Uterus (tissue), 4 donors: ENCODE data around the gene ZNF19. TPM values are rescaled to one million over a fixed set of nuclear protein-coding genes. Genes with fewer than 3 reads are reported as not detected.
"Not testable (repeated sequence)": the region's sequence is repeated elsewhere in the genome, so short reads cannot be mapped to it uniquely, and the experiment has no call there.

ENCODE experiments used
- DNase-seq, 2 donors: peaks; one replicate each; pipeline ENCODE4 v3.0.0-alpha.2; 2019 to 2020
- H3K27ac ChIP-seq, 2 donors: fragments of 200-600 bp; sonication (generic); 1 replicate in 1 of 2; 2 replicates in 1 of 2; pipeline ENCODE4 v1.5.1; 2016 to 2018
- H3K27me3 ChIP-seq, 2 donors: fragments of 200-600 bp; sonication (generic); one replicate each; pipeline ENCODE4 v1.5.1; 2018 to 2019; ENCODE audit warnings: control low read depth in 1 of 2
- H3K36me3 ChIP-seq, 2 donors: fragments of 200-600 bp; sonication (generic); one replicate each; pipeline ENCODE4 v1.5.1; 2019; ENCODE audit warnings: control low read depth in 1 of 2
- H3K4me1 ChIP-seq, 2 donors: fragments of 200-600 bp; sonication (generic); one replicate each; pipeline ENCODE4 v1.5.1; 2018 to 2019; ENCODE audit warnings: control low read depth in 1 of 2
- H3K4me3 ChIP-seq, 2 donors: fragments of 200-600 bp; sonication (generic); 1 replicate in 1 of 2; 2 replicates in 1 of 2; pipeline ENCODE4 v1.5.1; 2018 to 2019; ENCODE audit warnings: mild to moderate bottlenecking in 1 of 2
- H3K9me3 ChIP-seq, 2 donors: fragments of 200-600 bp; sonication (generic); one replicate each; pipeline ENCODE4 v1.5.1; 2019; ENCODE audit warnings: control low read depth in 1 of 2
- POLR2A ChIP-seq, 2 donors: fragments of 450-650 bp; IDR thresholded peaks; one replicate each; pipeline ENCODE4 v1.6.1; 2016; ENCODE audit warnings: antibody characterized with exemption in 2 of 2, mild to moderate bottlenecking in 1 of 2, moderate library complexity in 1 of 2
- intact Hi-C: fragments of 100-400 bp; cut with DNase I; formaldehyde crosslinking; loops from one replicate; pipeline ENCODE4 v1.15.1; 2023; ENCODE audit warnings: low total_unique reads
- total RNA-seq, 4 donors: library from RNA; depleted of rRNA in 3 of 4; stranded (reverse); fragments of >200 nt in 3 of 4; gene quantifications; one replicate each; pipeline versions ENCODE4 v1.1.0 to v1.2.4, GENCODE V29; 2014 to 2023
- TF ChIP-seq, protein P1 (sequence below), 4 experiments: fragments of 200-600 bp in 2 of 4; fragments of 450-650 bp in 2 of 4; sonication (generic) in 2 of 4; IDR thresholded peaks; one replicate each; pipeline ENCODE4 v1.5.1; 2016 to 2019; ENCODE audit warnings: antibody characterized with exemption in 4 of 4, mild to moderate bottlenecking in 2 of 4, moderate library complexity in 1 of 4
- donor health status: DM: yes; HTN: yes; CAD: no.

The ZNF19 gene
- total RNA-seq, 4 donors from 2014 or later = 0.59 to 21.5 (median 8.3) TPM

DNA sequence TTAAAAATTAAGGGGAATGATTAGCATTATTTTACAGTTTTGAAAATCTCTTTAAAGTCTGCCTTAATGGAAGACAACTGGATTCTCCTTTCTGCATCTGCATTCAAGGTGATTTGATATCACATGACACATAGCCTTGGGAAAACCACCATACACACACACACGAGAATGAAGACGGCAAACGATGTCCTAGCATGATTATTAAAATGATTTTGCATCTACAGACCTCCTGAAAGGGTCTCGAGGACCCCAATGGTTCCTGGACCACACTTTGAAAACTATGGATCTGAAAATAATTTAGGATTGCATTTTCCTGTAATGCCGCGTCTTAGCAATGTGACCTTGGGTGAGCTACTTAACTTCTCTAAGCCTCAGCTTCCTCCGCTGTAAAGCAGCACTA, 25.4 kb upstream of the ZNF19 start:
- Histone ChIP-seq H3K4me1 (no peaks in the 10 kb centered on the region), H3K4me3 (no peak overlapping the region), H3K27ac (no peak overlapping the region), H3K36me3 (no peaks in the 10 kb centered on the region), H3K27me3 (no peaks in the 10 kb centered on the region), H3K9me3 (no peaks in the 10 kb centered on the region)
- DNase-seq = no peak
- TF ChIP-seq, protein P1, sequence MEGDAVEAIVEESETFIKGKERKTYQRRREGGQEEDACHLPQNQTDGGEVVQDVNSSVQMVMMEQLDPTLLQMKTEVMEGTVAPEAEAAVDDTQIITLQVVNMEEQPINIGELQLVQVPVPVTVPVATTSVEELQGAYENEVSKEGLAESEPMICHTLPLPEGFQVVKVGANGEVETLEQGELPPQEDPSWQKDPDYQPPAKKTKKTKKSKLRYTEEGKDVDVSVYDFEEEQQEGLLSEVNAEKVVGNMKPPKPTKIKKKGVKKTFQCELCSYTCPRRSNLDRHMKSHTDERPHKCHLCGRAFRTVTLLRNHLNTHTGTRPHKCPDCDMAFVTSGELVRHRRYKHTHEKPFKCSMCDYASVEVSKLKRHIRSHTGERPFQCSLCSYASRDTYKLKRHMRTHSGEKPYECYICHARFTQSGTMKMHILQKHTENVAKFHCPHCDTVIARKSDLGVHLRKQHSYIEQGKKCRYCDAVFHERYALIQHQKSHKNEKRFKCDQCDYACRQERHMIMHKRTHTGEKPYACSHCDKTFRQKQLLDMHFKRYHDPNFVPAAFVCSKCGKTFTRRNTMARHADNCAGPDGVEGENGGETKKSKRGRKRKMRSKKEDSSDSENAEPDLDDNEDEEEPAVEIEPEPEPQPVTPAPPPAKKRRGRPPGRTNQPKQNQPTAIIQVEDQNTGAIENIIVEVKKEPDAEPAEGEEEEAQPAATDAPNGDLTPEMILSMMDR (IDR thresholded peaks at IDR 0.05) = no peak
- TF ChIP-seq POLR2A (IDR thresholded peaks at IDR 0.05) = no peak
- intact Hi-C loops = no loop called here

DNA sequence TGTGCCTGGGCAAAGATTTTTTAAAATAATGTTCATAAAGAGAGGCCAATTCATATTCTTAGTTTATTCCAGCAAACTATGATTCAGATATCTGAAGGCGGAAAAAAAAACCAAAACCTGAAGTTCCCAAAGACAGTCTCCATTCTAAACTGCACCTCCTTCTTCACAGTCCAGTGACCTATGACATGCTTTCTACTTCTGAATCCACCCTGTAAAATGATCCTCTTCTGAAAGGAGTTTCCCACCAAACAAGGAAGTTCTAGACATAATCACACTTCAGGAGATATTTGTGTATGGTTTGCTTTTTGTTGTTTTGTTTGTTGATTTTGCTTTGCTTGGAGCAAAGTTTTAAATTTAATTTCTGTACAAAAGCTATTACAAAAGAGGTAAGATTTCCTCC, 24.2 kb upstream of the ZNF19 start:
- no peak for TF ChIP-seq POLR2A (IDR thresholded peaks at IDR 0.05)
- intact Hi-C loops = no loop called here
- no peaks in the 10 kb centered on the region for H3K4me1 ChIP-seq
- no peaks in the 10 kb centered on the region for H3K9me3 ChIP-seq
- no peak overlapping the region for H3K27ac ChIP-seq
- no peak overlapping the region for H3K4me3 ChIP-seq
- no peak for DNase-seq
- no peaks in the 10 kb centered on the region for H3K27me3 ChIP-seq
- H3K36me3 ChIP-seq = no peaks in the 10 kb centered on the region

DNA sequence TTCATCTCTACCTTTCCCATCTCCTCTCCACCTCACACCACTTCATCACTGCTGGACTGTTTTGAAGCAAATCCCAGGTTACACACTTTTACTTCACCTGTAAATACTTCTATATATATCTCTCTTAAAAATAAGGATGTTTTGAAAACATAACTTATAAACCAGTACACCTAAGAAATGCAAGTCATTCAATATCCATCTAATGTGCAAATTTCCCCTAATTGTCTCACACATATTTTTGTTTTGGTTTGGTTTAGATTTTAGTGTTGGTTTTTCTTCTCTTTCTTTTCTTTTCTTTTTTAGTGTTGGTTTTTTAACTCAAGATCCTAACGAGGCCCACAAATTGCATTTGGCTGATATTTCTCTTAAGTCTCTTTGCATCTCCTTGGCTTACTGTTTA, 17.9 kb upstream of the ZNF19 start:
- no peaks in the 10 kb centered on the region for H3K4me1 ChIP-seq
- DNase-seq = no peak
- H3K9me3 ChIP-seq = no peaks in the 10 kb centered on the region
- no peak overlapping the region for H3K27ac ChIP-seq
- no peaks in the 10 kb centered on the region for H3K27me3 ChIP-seq
- H3K4me3 ChIP-seq = no peak overlapping the region
- no peaks in the 10 kb centered on the region for H3K36me3 ChIP-seq
- no peak for TF ChIP-seq POLR2A (IDR thresholded peaks at IDR 0.05)
- TF ChIP-seq, protein P1 (IDR thresholded peaks at IDR 0.05) = no peak
- intact Hi-C loops = no loop called here

DNA sequence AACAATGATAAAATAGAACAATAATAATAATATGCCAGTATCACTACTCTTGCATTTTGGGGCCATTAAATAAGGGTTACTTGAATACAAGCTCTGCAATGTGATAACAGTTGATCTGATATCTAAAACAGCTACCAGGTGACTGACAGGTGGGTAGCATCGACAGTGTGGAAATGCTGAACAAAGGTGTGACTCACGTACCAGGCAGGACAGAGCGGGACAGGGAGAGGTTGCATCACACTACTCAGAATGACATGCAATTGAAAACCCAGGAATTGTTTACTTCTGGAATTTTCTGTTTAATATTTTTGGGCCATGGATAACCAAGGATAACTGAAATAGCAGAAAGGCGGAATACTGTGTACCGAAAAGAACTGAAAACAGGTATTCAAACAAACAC, 15.8 kb upstream of the ZNF19 start:
- Histone ChIP-seq H3K4me1 (no peaks in the 10 kb centered on the region), H3K27me3 (no peaks in the 10 kb centered on the region), H3K27ac (no peak overlapping the region), H3K36me3 (no peaks in the 10 kb centered on the region), H3K9me3 (no peaks in the 10 kb centered on the region), H3K4me3 (no peak overlapping the region)
- intact Hi-C loops = loop anchor here (5.0 kb wide), 1 partner anchor 93 kb away; no protein-coding TSS in a partner anchor
- TF ChIP-seq, protein P1 (IDR thresholded peaks at IDR 0.05) = no peak
- TF ChIP-seq POLR2A (IDR thresholded peaks at IDR 0.05) = no peak
- DNase-seq = no peak

DNA sequence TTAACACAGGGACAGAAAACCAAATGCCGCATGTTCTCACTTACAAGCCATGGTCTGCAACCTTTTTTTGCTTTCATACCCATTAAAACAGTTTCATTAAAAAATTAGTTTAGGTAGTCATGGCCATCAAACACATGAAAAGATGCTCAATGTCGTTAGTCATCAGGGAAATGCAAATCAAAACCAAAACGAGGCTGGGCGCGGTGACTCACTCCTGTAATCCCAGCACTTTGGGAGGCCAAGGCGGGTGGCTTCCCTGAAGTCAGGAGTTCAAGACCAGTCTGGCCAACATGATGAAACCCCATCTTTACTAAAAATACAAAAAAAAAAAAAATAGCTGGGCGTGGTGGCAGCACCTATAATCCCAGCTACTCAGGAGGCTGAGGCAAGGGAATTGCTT, 14.9 kb upstream of the ZNF19 start:
- not testable (repeated sequence) for H3K4me1 ChIP-seq, DNase-seq, H3K4me3 ChIP-seq, H3K9me3 ChIP-seq, H3K27me3 ChIP-seq, H3K36me3 ChIP-seq, H3K27ac ChIP-seq
- intact Hi-C loops = loop anchor here (5.0 kb wide), 1 partner anchor 92 kb away; no protein-coding TSS in a partner anchor

DNA sequence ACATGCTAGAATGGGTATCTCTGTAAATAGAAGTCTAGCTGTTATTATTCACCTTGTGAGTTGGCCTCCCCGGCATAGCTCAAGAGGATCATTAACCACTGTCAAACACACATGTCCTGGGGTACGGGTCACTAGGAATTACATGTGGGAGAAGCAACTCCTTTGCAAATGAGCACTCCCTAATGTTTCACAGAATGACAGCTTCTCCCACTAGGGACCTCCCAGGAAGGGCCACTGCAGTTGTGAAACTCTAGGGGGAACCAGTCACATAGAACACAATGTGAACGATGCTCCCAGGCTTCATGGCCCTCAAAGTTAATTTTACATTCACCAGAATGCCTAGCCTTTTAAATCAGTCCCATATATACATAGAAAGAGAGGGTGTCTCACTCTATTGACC, 12.4 kb upstream of the ZNF19 start:
- no peak for DNase-seq
- intact Hi-C loops = loop anchor here (5.0 kb wide), 1 partner anchor 89 kb away; no protein-coding TSS in a partner anchor
- TF ChIP-seq, protein P1 (IDR thresholded peaks at IDR 0.05) = no peak
- TF ChIP-seq POLR2A (IDR thresholded peaks at IDR 0.05) = no peak

More for the DNA sequence above, 12.4 kb upstream of the ZNF19 start:
- no peaks in the 10 kb centered on the region for H3K27me3 ChIP-seq
- no peak overlapping the region for H3K4me3 ChIP-seq
- H3K9me3 ChIP-seq = no peaks in the 10 kb centered on the region
- H3K27ac ChIP-seq = no peak overlapping the region
- H3K4me1 ChIP-seq = no peaks in the 10 kb centered on the region
- H3K36me3 ChIP-seq = no peaks in the 10 kb centered on the region
